ENCODE results near the gene TENM3.

The TENM3 gene

GRCh38 chr4:182449930-182450439, 206.8 kb downstream of the TENM3 start:
- no peak overlapping the region for H3K4me3 ChIP-seq (ENCODE audit: low read depth, low read length)
- DNase-seq (ENCODE audit: low read depth) = no peak
- no peak for TF ChIP-seq CTCF (IDR thresholded peaks at IDR 0.05; ENCODE audit: low read depth, low read length)
- TF ChIP-seq POLR2A (IDR thresholded peaks at IDR 0.05; ENCODE audit: extremely low read depth, insufficient read length) = no peak
- TF ChIP-seq MAX (IDR thresholded peaks at IDR 0.05; ENCODE audit: low read depth, low read length) = no peak
- no peak for TF ChIP-seq MYC (IDR thresholded peaks at IDR 0.05; ENCODE audit: low read depth, low read length)

- H3K4me3 ChIP-seq (ENCODE audit: low read depth, low read length) = no peak overlapping the region
These were observed 208.2 kb downstream of the TENM3 start for GRCh38 chr4:182451441-182451840.

GRCh38 chr4:182453830-182454229, 210.6 kb downstream of the TENM3 start:
- H3K4me3 ChIP-seq (ENCODE audit: low read depth, low read length) = no peak overlapping the region
- no peak for DNase-seq (ENCODE audit: low read depth)

More at GRCh38 chr4:182451441-182451840, 208.2 kb downstream of the TENM3 start:
- DNase-seq (ENCODE audit: low read depth) = no peak
- TF ChIP-seq MAX (IDR thresholded peaks at IDR 0.05; ENCODE audit: low read depth, low read length) = no peak
- no peak for TF ChIP-seq MYC (IDR thresholded peaks at IDR 0.05; ENCODE audit: low read depth, low read length)
- TF ChIP-seq CTCF (IDR thresholded peaks at IDR 0.05; ENCODE audit: low read depth, low read length) = no peak
- no peak for TF ChIP-seq POLR2A (IDR thresholded peaks at IDR 0.05; ENCODE audit: extremely low read depth, insufficient read length)

GRCh38 chr4:182454440-182455013, 211.3 kb downstream of the TENM3 start:
- no peak for DNase-seq (ENCODE audit: low read depth)
- H3K4me3 ChIP-seq (ENCODE audit: low read depth, low read length) = no peak overlapping the region
- TF ChIP-seq POLR2A (IDR thresholded peaks at IDR 0.05; ENCODE audit: extremely low read depth, insufficient read length) (no peak), CTCF (IDR thresholded peaks at IDR 0.05; ENCODE audit: low read depth, low read length) (no peak), MAX (IDR thresholded peaks at IDR 0.05; ENCODE audit: low read depth, low read length) (no peak), MYC (IDR thresholded peaks at IDR 0.05; ENCODE audit: low read depth, low read length) (no peak)

More at GRCh38 chr4:182453830-182454229, 210.6 kb downstream of the TENM3 start:
- TF ChIP-seq MYC (IDR thresholded peaks at IDR 0.05; ENCODE audit: low read depth, low read length) = no peak
- no peak for TF ChIP-seq CTCF (IDR thresholded peaks at IDR 0.05; ENCODE audit: low read depth, low read length)
- TF ChIP-seq MAX (IDR thresholded peaks at IDR 0.05; ENCODE audit: low read depth, low read length) = no peak

- TF ChIP-seq MYC (IDR thresholded peaks at IDR 0.05; ENCODE audit: low read depth, low read length) (no peak), CTCF (IDR thresholded peaks at IDR 0.05; ENCODE audit: low read depth, low read length) (no peak), MAX (IDR thresholded peaks at IDR 0.05; ENCODE audit: low read depth, low read length) (no peak), POLR2A (IDR thresholded peaks at IDR 0.05; ENCODE audit: extremely low read depth, insufficient read length) (no peak)
These were observed 221.9 kb downstream of the TENM3 start for GRCh38 chr4:182465114-182465513.

More at GRCh38 chr4:182465114-182465513, 221.9 kb downstream of the TENM3 start:
- H3K4me3 ChIP-seq (ENCODE audit: low read depth, low read length) = no peak overlapping the region
- no peak for DNase-seq (ENCODE audit: low read depth)
